ENCODE data around the gene NTSR2. TPM values are rescaled to one million over a fixed set of nuclear protein-coding genes. Genes with fewer than 3 reads are reported as not detected.

The NTSR2 gene
- total RNA-seq, 4 donors from 2014 or later, result not detected

DNA sequence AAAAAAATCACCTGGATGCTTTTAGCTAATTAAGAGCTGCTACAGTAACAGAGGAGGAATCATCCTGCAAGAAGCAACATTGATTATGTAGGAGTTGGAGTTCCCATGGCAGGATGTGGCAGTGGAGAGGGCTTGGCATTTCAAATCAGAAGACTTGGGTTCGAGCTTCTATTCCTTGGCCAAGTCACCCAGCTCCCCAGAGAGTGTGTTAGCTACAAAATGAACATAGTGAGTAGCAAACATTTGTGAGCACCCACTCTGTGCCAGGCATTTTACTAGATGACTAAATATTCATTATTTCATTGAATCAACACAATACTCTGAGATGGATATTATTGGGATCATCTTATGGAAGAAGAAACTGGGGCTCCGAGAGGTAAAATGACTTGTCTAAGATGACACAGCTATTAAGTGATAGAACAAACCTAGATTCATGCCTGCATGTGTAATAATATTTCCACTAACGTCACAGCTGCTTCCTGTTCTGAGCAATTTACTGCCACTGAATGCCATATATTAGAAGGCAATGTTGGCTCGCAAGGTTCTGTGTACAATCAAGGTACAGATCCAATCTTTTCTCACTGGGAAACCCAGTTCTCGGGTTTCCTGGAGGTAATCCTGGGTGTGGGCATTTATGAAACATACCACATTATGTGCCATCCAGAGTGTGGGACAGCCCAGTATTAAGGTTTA lies 18.0 kb downstream of the NTSR2 start:
- TF ChIP-seq, protein P1, sequence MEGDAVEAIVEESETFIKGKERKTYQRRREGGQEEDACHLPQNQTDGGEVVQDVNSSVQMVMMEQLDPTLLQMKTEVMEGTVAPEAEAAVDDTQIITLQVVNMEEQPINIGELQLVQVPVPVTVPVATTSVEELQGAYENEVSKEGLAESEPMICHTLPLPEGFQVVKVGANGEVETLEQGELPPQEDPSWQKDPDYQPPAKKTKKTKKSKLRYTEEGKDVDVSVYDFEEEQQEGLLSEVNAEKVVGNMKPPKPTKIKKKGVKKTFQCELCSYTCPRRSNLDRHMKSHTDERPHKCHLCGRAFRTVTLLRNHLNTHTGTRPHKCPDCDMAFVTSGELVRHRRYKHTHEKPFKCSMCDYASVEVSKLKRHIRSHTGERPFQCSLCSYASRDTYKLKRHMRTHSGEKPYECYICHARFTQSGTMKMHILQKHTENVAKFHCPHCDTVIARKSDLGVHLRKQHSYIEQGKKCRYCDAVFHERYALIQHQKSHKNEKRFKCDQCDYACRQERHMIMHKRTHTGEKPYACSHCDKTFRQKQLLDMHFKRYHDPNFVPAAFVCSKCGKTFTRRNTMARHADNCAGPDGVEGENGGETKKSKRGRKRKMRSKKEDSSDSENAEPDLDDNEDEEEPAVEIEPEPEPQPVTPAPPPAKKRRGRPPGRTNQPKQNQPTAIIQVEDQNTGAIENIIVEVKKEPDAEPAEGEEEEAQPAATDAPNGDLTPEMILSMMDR (IDR thresholded peaks at IDR 0.05), result no peak
- TF ChIP-seq POLR2A (IDR thresholded peaks at IDR 0.05), result no peak
- no peak for TF ChIP-seq EP300 (IDR thresholded peaks at IDR 0.05; ENCODE audit: low read depth)
- TF ChIP-seq POLR2AphosphoS5 (IDR thresholded peaks at IDR 0.05), result no peak
- H3K36me3 ChIP-seq, result no peaks in the 10 kb centered on the region
- no peak overlapping the region for H3K4me3 ChIP-seq
- no peaks in the 10 kb centered on the region for H3K4me1 ChIP-seq
- in situ Hi-C loops (cut with MboI; ENCODE audit: low pct_ligation_motif_present in 1 of 4, low pct_unique_long_range_greater_than_20kb in 1 of 4, low sequenced_read_pairs in 3 of 4), result no loop called here
- intact Hi-C loops (cut with DNase I; ENCODE audit: low total_unique reads), result no loop called here
- H3K27me3 ChIP-seq, result no peaks in the 10 kb centered on the region
- no peaks in the 10 kb centered on the region for H3K9me3 ChIP-seq
- no peak for DNase-seq
- WGBS, 2 donors (ENCODE audit: low coverage in 1 of 2), result 60 to 66% methylated on average over 2 to 5 of the region's 5 CpGs
- H3K27ac ChIP-seq, result no peak overlapping the region

DNA sequence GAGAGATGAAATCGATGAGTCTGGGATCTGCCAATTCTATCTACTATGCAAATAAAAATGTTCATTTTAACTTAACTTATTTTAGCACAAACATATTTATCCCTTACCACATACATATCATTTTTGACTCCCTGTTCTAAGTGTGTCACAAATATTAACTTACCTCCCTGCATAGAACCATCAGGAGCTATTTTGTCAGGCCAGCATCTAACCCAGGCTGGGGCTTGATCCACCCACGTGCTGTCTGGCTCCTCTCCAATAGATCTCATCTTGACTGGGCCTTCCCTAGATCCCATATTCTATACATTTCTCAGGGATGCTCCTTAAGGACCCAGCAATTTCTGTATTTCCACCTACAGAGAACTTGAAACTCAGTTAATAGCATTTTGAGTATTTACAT lies 20.9 kb downstream of the NTSR2 start:
- in situ Hi-C loops (cut with MboI; ENCODE audit: low pct_ligation_motif_present in 1 of 4, low pct_unique_long_range_greater_than_20kb in 1 of 4, low sequenced_read_pairs in 3 of 4) (no loop called here), intact Hi-C loops (cut with DNase I; ENCODE audit: low total_unique reads) (no loop called here)
- Histone ChIP-seq H3K36me3 (no peaks in the 10 kb centered on the region), H3K27ac (no peak overlapping the region), H3K4me3 (no peak overlapping the region), H3K9me3 (no peaks in the 10 kb centered on the region), H3K27me3 (no peaks in the 10 kb centered on the region), H3K4me1 (no peaks in the 10 kb centered on the region)
- WGBS, 2 donors (ENCODE audit: low coverage in 1 of 2), result 56 to 80% methylated on average over 1 to 2 of the region's 2 CpGs
- DNase-seq, result no peak
- TF ChIP-seq, protein P1 (IDR thresholded peaks at IDR 0.05), result no peak
- TF ChIP-seq POLR2AphosphoS5 (IDR thresholded peaks at IDR 0.05) (no peak), EP300 (IDR thresholded peaks at IDR 0.05; ENCODE audit: low read depth) (no peak), POLR2A (IDR thresholded peaks at IDR 0.05) (no peak)

DNA sequence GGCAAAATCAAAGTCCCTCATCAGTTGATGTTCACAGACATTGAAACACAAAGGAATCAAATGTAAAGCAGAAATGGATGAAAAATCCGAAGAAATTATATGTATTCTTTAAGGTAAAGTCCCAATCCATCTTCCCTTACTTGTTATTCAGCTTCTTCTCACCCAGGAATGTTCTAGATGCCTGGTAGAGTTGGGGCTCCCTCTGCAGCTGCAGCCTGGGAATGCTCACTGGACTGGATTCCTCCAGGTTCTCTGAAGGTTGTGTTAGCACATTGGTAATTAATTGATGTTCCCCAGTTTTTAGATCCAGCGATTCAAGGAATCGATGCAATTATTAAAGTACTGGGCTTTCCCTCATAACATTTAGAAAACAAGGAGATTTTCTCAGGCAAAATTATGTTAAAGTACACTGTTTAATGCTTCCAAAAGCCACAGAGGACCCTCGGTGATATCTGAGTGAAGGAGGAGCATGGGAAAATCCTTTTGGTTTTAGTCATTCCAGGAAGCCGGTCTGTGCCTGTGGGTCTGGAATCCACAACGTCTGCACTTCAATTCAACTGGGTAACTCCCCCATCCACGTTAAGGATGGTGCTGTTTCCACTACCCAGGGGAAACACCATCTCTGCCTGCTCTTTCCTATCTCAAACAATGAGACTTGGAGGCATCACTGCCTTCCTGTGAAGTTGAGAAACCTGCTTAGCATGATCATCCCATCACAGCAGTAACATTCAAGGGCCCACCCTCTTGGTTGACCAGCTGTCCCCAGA lies 22.0 kb downstream of the NTSR2 start:
- H3K9me3 ChIP-seq, result no peaks in the 10 kb centered on the region
- no peak overlapping the region for H3K4me3 ChIP-seq
- intact Hi-C loops (cut with DNase I; ENCODE audit: low total_unique reads), result no loop called here
- no peak for DNase-seq
- H3K27me3 ChIP-seq, result no peaks in the 10 kb centered on the region
- no peak overlapping the region for H3K27ac ChIP-seq
- WGBS, 2 donors (ENCODE audit: low coverage in 1 of 2), result 74 to 85% methylated on average over 3 to 7 of the region's 7 CpGs
- H3K36me3 ChIP-seq, result no peaks in the 10 kb centered on the region
- TF ChIP-seq EP300 (IDR thresholded peaks at IDR 0.05; ENCODE audit: low read depth) (no peak), POLR2A (IDR thresholded peaks at IDR 0.05) (no peak), POLR2AphosphoS5 (IDR thresholded peaks at IDR 0.05) (no peak)
- TF ChIP-seq, protein P1 (IDR thresholded peaks at IDR 0.05), result no peak
- no peaks in the 10 kb centered on the region for H3K4me1 ChIP-seq
- in situ Hi-C loops (cut with MboI; ENCODE audit: low pct_ligation_motif_present in 1 of 4, low pct_unique_long_range_greater_than_20kb in 1 of 4, low sequenced_read_pairs in 3 of 4), result no loop called here

DNA sequence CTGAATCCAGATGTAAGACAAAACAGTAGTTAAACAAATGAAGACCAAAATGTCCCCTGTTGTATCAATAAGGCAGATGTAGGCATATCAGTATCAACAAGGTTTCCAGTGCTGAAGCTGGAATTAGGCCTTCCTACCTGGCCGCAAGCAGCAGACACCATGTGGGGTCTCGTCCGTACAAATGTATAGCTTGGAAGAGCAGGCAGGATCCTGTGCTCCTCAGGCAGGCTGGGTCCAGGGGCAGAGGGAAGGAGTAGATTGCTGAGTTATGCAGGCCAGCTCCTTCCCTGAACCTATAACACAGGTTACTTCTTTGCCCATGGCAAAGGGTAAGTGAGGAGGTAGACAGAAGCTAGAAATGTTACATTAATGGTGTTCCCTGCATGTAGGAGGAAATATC lies 23.5 kb downstream of the NTSR2 start:
- H3K36me3 ChIP-seq, result no peaks in the 10 kb centered on the region
- no peaks in the 10 kb centered on the region for H3K27me3 ChIP-seq
- TF ChIP-seq POLR2A (IDR thresholded peaks at IDR 0.05) (no peak), EP300 (IDR thresholded peaks at IDR 0.05; ENCODE audit: low read depth) (no peak), POLR2AphosphoS5 (IDR thresholded peaks at IDR 0.05) (no peak)
- TF ChIP-seq, protein P1 (IDR thresholded peaks at IDR 0.05), result no peak
- intact Hi-C loops (cut with DNase I; ENCODE audit: low total_unique reads) (no loop called here), in situ Hi-C loops (cut with MboI; ENCODE audit: low pct_ligation_motif_present in 1 of 4, low pct_unique_long_range_greater_than_20kb in 1 of 4, low sequenced_read_pairs in 3 of 4) (no loop called here)
- no peak overlapping the region for H3K4me3 ChIP-seq
- no peaks in the 10 kb centered on the region for H3K4me1 ChIP-seq
- DNase-seq, result no peak
- no peak overlapping the region for H3K27ac ChIP-seq
- H3K9me3 ChIP-seq, result no peaks in the 10 kb centered on the region
- 86% methylated on average over 3 of the region's 3 CpGs; no CpG with 5 or more reads in 1 of the 2 donors for WGBS, 2 donors (ENCODE audit: low coverage in 1 of 2)

Data from transverse colon (tissue), 4 donors.